ENCODE results near the gene TTLL1. TPM values are rescaled to one million over a fixed set of nuclear protein-coding genes. Genes with fewer than 3 reads are reported as not detected.
A peak's percentile ranks its signal among the peaks of the same experiment; 100 is the strongest.
"Not testable (repeated sequence)": the region's sequence is repeated elsewhere in the genome, so short reads cannot be mapped to it uniquely, and the experiment has no call there.

Gene TTLL1
- total and polyA plus RNA-seq, 7 donors = 2.4 to 6.4 (median 4.3) TPM

DNA sequence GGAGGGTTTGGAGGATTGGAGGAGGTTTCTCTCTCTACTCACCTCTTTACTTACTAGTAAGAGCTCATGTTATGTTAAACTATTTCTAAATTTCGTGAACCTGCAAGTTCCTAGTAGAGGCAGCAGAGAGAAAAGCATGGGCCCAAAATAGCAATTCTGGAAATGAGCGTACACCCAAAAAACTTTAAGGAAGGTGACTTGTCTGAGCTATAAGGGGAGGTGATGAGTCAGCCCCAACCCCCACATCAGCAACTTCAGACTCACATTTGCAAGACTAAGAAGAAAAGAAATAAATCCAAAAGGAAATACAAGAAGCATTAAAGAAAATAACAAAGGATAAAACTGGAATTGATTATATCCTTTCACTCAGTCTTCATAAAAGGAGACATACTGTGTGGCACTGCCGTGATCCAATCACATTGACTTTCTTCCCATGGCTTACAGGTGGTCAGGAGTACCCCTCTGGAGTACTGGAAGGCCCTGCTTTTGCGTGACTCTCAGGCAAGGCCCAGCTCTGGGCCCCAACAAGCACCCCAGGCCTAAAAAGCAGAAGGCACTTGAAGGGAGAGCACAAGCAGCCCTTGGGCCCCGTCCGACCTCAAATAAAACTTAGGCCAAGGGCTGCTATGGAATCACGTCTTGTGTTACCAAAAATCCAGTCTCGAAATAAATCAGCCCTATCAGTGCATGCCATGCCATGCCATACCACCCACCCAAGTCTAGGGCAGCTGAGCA, 88.6 kb downstream of the TTLL1 start:
- intact Hi-C loops (cut with DNase I) = no loop called here
- Histone ChIP-seq H3K4me1 (peaks cover 0 to 95% (median 73%) of the 10 kb centered on the region in 4 donors), H3K9me3 (no peaks in the 10 kb centered on the region), H3K36me3 (no peaks in the 10 kb centered on the region), H3K4me3 (no peak overlapping the region), H3K27ac (peak overlapping the region; percentile 53 to 66 (median 56)), H3K27me3 (no peaks in the 10 kb centered on the region)
- peak; percentile 53 for DNase-seq
- 77 to 83% methylated on average over 8 of the region's 8 CpGs for WGBS, 2 donors
- TF ChIP-seq CTCF (IDR thresholded peaks at IDR 0.05) (no peak), POLR2AphosphoS5 (IDR thresholded peaks at IDR 0.05) (no peak), EP300 (IDR thresholded peaks at IDR 0.05) (no peak), POLR2A (IDR thresholded peaks at IDR 0.05) (no peak)

- H3K4me1 ChIP-seq = peaks cover 0 to 96% (median 85%) of the 10 kb centered on the region in 4 donors
- H3K27me3 ChIP-seq = no peaks in the 10 kb centered on the region
- intact Hi-C loops (cut with DNase I) = no loop called here
Measured at GRCh38 chr22:42997582-42998090, 91.6 kb downstream of the TTLL1 start.

GRCh38 chr22:42996646-42997365, 92.4 kb downstream of the TTLL1 start:
- intact Hi-C loops (cut with DNase I) = no loop called here
- Histone ChIP-seq H3K4me3 (no peak overlapping the region), H3K9me3 (no peaks in the 10 kb centered on the region), H3K4me1 (peaks cover 0 to 93% (median 80%) of the 10 kb centered on the region in 4 donors), H3K27me3 (no peaks in the 10 kb centered on the region), H3K36me3 (no peaks in the 10 kb centered on the region), H3K27ac (peak overlapping the region; percentile 89 to 93 (median 90))
- TF ChIP-seq POLR2A (IDR thresholded peaks at IDR 0.05) = no peak
- no peak for TF ChIP-seq POLR2AphosphoS5 (IDR thresholded peaks at IDR 0.05)
- TF ChIP-seq EP300 (IDR thresholded peaks at IDR 0.05) = no peak
- no peak for TF ChIP-seq CTCF (IDR thresholded peaks at IDR 0.05)
- WGBS, 2 donors = 72 to 75% methylated on average over 10 of the region's 10 CpGs
- DNase-seq = peak; percentile 73

More at GRCh38 chr22:42997582-42998090, 91.6 kb downstream of the TTLL1 start:
- 64 to 70% methylated on average over 6 of the region's 6 CpGs for WGBS, 2 donors
- H3K36me3 ChIP-seq = no peaks in the 10 kb centered on the region
- TF ChIP-seq EP300 (IDR thresholded peaks at IDR 0.05) (no peak), POLR2AphosphoS5 (IDR thresholded peaks at IDR 0.05) (no peak)
- no peaks in the 10 kb centered on the region for H3K9me3 ChIP-seq
- peak overlapping the region; percentile 89 to 93 (median 90) for H3K27ac ChIP-seq
- no peak overlapping the region for H3K4me3 ChIP-seq
- peak; percentile 45 for DNase-seq

DNA sequence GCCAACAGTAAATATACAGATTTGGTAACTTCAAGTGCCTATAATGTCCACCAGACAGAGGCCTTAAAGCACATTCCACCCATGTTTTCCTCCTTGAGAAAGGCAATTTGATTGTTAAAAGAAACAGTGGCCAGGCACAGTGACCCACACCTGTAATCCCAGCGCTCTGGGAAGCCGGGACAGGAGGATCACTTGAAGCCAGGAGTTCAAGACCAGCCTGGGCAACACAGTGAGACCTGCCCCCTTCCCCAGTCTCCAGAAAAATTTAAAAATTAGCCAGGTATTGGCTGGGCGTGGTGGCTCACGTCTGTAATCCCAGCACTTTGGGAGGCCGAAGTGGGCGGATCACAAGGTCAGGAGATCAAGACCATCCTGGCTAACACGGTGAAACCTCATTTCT, 93.5 kb downstream of the TTLL1 start:
- peak; percentile 61 for DNase-seq
- H3K4me1 ChIP-seq = peaks cover 0 to 91% (median 78%) of the 10 kb centered on the region in 4 donors
- H3K27me3 ChIP-seq, H3K9me3 ChIP-seq, H3K36me3 ChIP-seq: not testable (repeated sequence)
- H3K4me3 ChIP-seq = peak overlapping the region in 2 of 4 donors; percentile 44 to 47
- intact Hi-C loops (cut with DNase I) = loop anchor here (2.0 kb wide), 1 partner anchor 19 kb away; the partner anchor contains the start of gene PACSIN2
- peak overlapping the region; percentile 89 to 93 (median 90) for H3K27ac ChIP-seq
- 36 to 70% methylated on average over 7 of the region's 7 CpGs for WGBS, 2 donors

GRCh38 chr22:42994917-42995562, 94.2 kb downstream of the TTLL1 start:
- WGBS, 2 donors = 6 to 33% methylated on average over 9 of the region's 9 CpGs
- peaks cover 0 to 91% (median 78%) of the 10 kb centered on the region in 4 donors for H3K4me1 ChIP-seq
- H3K27ac ChIP-seq = peak overlapping the region; percentile 89 to 93 (median 90)
- intact Hi-C loops (cut with DNase I) = loop anchor here (2.0 to 5.0 kb wide), 3 partner anchors 20 to 88 kb away; partner anchors contain the start of gene PACSIN2
- no peaks in the 10 kb centered on the region for H3K36me3 ChIP-seq
- DNase-seq = peak; percentile 88
- H3K9me3 ChIP-seq = no peaks in the 10 kb centered on the region
- peak; percentile 75 to 87 (median 83) for TF ChIP-seq POLR2AphosphoS5 (IDR thresholded peaks at IDR 0.05)
- TF ChIP-seq CTCF (IDR thresholded peaks at IDR 0.05) = no peak
- TF ChIP-seq EP300 (IDR thresholded peaks at IDR 0.05) = peak in 2 of 4 donors; percentile 13 to 25
- peak; percentile 64 to 69 for TF ChIP-seq POLR2A (IDR thresholded peaks at IDR 0.05)
- no peaks in the 10 kb centered on the region for H3K27me3 ChIP-seq
- H3K4me3 ChIP-seq = peak overlapping the region; percentile 15 to 47 (median 42)

Data from sigmoid colon (tissue), 7 donors.